Testis (tissue), 2 donors: Measurements from ENCODE around the gene BEND3.

Experiments
- CTCF ChIP-seq, 3 experiments: fragments of 450-650 bp in 2 of 3; fragments of 200-600 bp in 1 of 3; sonication (generic) in 1 of 3; IDR thresholded peaks; one replicate each; pipeline ENCODE4 v1.5.1; 2016 to 2019; ENCODE audit warnings: antibody characterized with exemption in 3 of 3, mild to moderate bottlenecking in 2 of 3, moderate library complexity in 1 of 3
- POLR2A ChIP-seq: fragments of 450-650 bp; IDR thresholded peaks from one replicate; pipeline ENCODE4 v1.6.1; 2017; ENCODE audit warnings: antibody characterized with exemption, mild to moderate bottlenecking, moderate library complexity

GRCh38 chr6:107124934-107125348, 9.6 kb upstream of the BEND3 start:
- TF ChIP-seq CTCF (IDR thresholded peaks at IDR 0.05) (no peak), POLR2A (no peak)
